ENCODE measurements around the gene STRIT1. TPM values are rescaled to one million over a fixed set of nuclear protein-coding genes. Genes with fewer than 3 reads are reported as not detected.
A peak's percentile ranks its signal among the peaks of the same experiment; 100 is the strongest.
"Not testable (repeated sequence)": the region's sequence is repeated elsewhere in the genome, so short reads cannot be mapped to it uniquely, and the experiment has no call there.

Gene STRIT1
- total RNA-seq, 1 experiment from 2014 or later, result not detected

DNA sequence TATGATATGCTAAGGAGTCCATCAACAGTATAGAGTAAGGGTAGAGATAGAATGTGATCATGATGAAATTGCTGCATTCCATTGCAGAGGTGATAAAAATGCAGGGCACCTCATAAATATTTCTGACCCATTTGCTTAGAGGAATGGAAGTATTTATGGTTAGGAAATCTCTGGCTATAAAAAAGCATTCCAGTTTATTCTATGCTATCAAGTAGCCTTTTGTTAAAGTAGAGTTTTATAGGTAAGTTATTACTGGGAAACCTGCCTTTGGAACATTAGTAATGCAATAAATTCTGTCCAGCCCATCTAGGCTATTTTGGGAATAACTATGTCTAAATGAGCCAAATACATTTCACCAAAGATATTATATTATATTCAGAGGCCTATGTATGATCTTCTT lies 19.8 kb upstream of the STRIT1 start:
- DNase-seq (ENCODE audit: low read depth), result no peak

DNA sequence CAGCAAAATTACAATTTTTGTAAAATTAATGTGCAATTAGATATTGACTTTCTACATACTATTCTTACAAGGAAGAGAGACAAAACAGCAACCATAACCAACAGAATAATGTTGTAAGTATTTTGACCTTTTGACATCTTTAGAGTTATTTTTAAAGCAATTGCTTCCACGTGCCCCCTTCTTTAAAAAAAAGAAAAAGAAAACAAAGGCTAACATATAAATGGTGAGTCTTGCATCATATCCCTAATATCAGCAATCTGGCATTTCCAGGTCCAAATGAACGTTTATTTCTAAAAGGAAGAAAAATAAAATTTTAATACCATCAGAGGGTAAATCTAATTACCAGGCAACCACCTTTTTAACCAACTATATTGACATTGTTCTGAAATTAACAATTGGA lies 19.3 kb upstream of the STRIT1 start:
- DNase-seq (ENCODE audit: low read depth), result peak; percentile 23

DNA sequence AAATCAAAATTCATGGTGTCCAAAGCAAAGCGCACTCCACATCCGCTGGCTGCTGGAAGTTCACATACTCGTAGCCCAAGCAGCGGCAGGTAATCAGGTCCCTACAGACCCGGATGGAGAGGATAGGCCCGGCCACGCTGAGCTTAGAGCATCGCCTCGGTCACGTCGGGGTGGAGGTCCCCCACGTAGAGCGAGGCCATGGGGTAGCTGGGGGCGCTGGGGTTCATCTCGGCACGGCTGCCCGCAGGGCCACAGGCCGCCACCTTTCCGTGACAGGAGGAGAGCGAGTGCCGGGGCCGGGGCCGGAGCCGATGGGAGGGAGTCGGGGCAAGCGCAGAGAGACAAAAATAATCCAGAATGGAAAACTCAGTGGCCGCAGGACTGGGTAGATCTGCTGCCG lies 16.1 kb upstream of the STRIT1 start:
- no peak for DNase-seq (ENCODE audit: low read depth)

- DNase-seq (ENCODE audit: low read depth), result peak; percentile 29
These were observed 15.3 kb upstream of the STRIT1 start for GRCh38 chr3:155308831-155309230.

DNA sequence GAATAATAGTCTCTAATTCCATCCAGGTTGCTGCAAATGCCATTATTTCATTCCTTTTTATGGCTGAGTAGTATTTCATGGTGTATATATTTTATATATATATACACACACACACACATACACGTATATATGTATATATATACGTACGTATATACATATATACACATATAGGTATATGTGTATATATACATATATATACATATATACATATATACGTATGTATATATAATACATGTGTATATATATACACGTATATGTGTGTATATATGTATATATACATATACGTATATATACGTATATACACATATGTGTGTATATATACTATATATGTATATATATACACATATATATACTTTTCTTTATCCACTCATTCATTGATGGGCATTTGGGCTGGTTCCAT lies 13.7 kb upstream of the STRIT1 start:
- no peak for DNase-seq (ENCODE audit: low read depth)

DNA sequence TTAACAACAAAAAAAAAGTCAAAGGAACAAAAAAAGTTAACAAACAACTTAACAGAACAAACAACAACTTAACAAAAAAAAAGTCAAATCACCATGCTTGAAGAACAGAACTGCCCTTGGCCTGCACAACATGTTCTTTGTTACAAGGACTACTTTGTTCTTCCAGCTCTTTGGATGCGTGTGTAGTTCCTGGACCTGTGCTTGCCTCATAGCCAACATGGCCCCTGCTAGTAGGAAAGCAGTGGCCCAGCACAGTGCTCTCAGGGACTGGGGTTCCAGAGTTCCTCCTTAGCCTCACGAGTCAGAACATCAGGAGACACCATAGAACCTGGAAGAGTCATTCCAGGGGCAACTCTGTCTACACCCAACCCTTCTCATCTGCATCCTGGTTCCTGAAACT lies 10.9 kb upstream of the STRIT1 start:
- DNase-seq (ENCODE audit: low read depth), result no peak

DNA sequence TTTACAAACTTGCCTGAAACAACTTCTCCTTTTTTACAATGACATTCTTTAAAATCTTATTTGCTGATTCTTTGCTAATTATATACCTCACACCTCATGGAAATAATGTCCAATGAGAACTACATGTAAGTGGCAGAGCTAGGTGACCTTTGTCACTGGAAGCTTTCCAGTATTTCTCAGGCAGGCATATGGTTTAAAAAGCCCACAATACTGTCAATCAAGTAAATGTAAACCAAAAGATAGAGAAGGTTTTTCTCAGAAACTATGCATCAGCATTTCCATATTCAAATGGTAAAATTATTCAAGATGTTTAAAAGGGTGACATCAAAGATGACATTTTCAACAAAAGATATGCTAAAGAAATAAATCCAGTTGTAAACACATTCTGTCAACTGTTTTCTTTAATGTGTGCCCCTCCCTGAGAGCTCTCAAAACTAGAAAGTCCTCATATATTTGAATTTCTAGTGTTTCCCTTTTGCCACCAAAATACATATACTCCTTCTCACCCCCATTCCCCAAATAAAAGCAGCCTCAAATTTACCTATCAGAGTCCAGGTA lies 10.1 kb upstream of the STRIT1 start:
- DNase-seq (ENCODE audit: low read depth), result no peak

DNA sequence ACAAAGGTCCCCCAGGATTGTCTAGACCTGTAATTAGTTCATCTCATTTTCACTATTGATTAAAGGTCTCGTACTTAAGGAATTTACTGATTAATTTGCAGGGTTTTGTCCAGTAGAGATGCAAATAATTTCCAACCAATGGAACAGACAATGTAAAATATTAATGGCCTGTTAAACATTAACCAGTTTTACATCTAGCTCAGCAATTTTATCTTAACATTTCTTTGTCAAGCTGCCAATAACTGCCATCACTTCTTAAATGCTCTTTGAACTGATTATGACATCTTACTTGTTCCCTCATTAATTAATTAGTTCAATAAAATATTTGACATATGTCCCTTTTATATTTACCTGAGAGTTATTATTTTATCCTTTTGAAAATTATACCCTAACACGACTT lies 9.4 kb upstream of the STRIT1 start:
- no peak for DNase-seq (ENCODE audit: low read depth)

GRCh38 chr3:155302481-155302880 lies 9.0 kb upstream of the STRIT1 start:
- DNase-seq (ENCODE audit: low read depth), result peak; percentile 45

DNA sequence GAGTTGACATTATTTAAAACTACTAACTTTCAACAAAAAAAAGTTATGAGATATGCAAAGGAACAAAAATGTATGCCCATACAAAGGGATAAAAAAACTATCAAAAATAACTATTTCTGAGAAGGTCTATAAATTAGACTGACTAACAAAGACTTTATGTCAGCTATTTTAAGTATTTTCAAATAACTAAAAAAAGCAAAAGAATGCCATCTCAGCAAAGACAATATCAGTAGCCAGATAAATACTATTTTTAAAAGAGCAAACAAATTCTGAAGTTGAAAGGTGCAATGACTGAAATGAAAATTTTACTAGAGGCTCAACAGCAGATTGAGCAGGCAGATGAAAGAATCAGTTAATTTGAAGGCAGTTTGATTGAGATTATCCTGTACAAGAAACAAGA lies 3.6 kb upstream of the STRIT1 start:
- no peak for DNase-seq (ENCODE audit: low read depth)

- no peak for DNase-seq (ENCODE audit: low read depth)
These were observed 2.9 kb upstream of the STRIT1 start for GRCh38 chr3:155296413-155296812.

DNA sequence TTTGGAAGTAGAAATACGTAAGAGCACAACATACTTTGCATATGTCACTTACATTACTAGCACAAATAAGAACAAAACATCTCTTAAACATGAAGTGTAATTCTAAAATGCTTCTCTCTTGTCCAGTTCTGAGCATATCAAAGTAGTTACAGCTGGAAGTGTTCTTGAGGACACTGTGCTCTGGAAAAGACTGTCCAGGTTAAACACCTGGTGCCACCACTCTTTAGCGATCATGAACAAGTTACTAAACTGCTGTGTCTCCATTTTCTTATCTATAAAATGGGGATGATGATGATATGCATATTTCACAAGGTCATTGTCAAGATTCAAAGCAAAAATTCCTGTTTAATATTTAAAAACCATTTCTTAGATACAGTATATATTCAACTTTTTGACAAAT lies 790 bp downstream of the STRIT1 start:
- DNase-seq (ENCODE audit: low read depth), result no peak

- DNase-seq (ENCODE audit: low read depth), result no peak
These were observed 1.4 kb downstream of the STRIT1 start for GRCh38 chr3:155292133-155292532.

DNA sequence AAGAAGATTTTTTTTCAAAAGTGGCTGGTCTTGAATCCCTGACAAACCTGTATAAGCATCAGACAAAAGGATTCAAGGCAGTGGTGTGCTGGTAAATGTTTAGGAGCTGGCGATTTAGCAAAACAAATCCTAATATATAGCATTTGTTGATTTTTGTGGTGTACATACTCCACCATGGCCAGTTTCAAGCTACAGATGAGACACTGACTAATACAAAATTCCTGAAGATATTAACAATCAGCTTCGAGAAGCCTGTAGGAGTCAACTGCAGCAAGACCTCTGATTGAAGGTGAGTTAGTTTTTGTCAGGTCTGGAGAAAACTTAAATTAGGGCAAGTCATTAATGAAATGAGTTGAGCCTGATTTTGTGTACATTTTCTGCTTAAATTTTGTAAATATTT lies 6.7 kb downstream of the STRIT1 start:
- DNase-seq (ENCODE audit: low read depth), result no peak

GRCh38 chr3:155285936-155286335 lies 7.5 kb downstream of the STRIT1 start:
- no peak for DNase-seq (ENCODE audit: low read depth)

DNA sequence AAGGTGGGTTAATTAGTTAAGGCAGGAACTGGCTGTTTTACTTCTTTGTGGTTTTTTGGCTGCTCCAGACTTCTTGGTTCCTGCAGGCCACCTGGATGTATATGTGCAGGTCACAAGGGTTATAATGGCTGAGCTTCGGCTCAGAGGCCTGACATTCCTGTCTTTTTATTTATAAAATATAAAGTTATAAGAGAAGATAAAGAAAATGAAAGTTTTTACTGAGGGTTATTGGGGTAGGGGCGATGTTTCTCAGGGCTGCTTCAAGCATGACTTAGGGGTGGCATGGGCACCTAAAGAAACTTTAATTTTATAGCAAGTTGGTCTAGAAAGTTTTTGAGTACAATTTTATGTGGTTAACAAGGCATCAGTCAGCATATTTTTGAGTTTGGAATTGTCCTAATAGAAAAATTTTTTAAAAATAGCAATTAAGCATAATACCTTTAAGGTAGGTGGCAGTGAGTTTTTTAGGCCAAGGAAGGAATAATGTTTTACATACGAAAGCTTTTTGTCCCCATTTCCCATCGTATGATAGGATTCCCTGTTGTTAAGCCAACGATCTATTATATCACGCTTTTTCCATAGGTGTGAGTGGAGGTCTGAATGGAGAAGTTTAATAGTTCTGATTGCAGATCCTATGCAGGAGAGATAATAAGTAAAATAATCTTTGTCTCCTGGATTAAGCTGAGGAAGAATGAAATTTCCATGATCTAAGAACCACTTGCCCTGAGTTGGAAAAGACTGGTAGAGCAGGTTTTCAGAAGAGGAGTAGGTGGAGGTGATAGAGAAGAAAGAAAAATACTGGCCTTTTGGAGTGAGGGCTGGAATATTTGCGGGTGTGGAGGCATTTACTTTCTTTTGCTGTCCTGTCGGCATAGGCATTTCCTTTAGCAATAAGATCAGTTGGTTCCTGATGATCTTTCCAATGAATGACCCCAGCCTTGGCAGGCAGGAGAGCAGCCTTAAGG lies 10.1 kb downstream of the STRIT1 start:
- no peak for DNase-seq (ENCODE audit: low read depth)

GRCh38 chr3:155282385-155283091 lies 10.9 kb downstream of the STRIT1 start:
- peak; percentile 63 for DNase-seq (ENCODE audit: low read depth)

DNA sequence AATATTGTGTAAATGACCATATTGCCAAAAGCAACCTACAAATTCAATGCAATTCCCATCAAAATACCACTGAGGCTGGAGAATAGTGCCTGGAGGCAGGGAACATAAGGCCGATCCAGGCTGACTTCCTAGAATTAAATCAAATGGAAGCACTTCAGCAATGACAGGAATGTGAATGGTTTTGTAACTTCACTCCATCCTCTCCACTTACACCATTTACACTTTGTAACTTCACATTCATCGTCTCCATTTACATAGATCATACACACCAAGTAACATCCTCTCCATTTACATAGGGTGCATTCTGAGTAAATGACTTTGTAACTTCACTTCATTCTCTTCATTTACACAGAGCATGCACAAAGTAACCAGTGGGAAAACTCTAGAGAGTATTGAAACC lies 11.6 kb downstream of the STRIT1 start:
- DNase-seq (ENCODE audit: low read depth), result no peak

DNA sequence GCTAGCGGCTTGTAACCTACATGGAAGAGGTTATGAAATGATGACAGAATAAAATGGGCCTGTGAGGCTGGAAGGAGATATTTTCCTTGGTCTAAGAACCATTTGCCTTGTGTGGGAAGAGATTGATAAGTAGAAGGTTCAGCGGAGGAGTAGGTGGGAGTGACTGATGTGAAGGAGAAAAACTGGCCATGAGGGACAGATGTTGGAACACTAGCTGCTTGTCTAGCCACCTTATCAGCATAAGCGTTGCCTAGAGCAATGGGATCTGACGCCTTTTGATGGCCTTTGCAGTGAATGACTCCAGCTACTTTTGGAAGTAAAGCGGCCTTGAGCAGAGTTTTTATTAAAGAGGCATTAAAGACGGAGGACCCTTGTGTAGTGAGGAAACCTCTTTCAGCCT lies 17.4 kb downstream of the STRIT1 start:
- not testable (repeated sequence) for DNase-seq (ENCODE audit: low read depth)

- peak; percentile 42 for DNase-seq (ENCODE audit: low read depth)
These were observed 18.2 kb downstream of the STRIT1 start for GRCh38 chr3:155275159-155275754.

GRCh38 chr3:155274435-155274834 lies 19.0 kb downstream of the STRIT1 start:
- not testable (repeated sequence) for DNase-seq (ENCODE audit: low read depth)

GRCh38 chr3:155271343-155271613 lies 22.2 kb downstream of the STRIT1 start:
- DNase-seq (ENCODE audit: low read depth), result peak; percentile 37

All from LHCN-M2 (cell line).